Astrocyte of the spinal cord (primary cell): ENCODE measurements around the gene PFN2.

Source experiments
- DNase-seq: peaks from one replicate; pipeline ENCODE4 v3.0.0; 2011; ENCODE audit warnings: low read depth, low spot score
- H3K4me3 ChIP-seq: 2 replicates; pipeline ENCODE4 v1.5.1; 2011; ENCODE audit warnings: low read depth, mild to moderate bottlenecking, low read length, moderate library complexity
- CTCF ChIP-seq: IDR thresholded peaks from 2 replicates; pipeline ENCODE4 v1.5.1; 2012; ENCODE audit warnings: low read depth, mild to moderate bottlenecking, low read length, inconsistent platforms
- in situ Hi-C: cut with HindIII; loops from 2 replicates; pipeline ENCODE4 v1.10.0; 2017; ENCODE audit warnings: low sequenced_read_pairs

The PFN2 gene, protein sequence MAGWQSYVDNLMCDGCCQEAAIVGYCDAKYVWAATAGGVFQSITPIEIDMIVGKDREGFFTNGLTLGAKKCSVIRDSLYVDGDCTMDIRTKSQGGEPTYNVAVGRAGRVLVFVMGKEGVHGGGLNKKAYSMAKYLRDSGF

GRCh38 chr3:149970716-149971402 is at the start of gene PFN2:
Gene PFN2, minus strand, starts transcription at chr3:149970895. Its CDS starts 39 bp downstream, at chr3:149970856.
- no peak for TF ChIP-seq CTCF
- peak within 1 kb of the TSS; percentile 69 for H3K4me3 ChIP-seq
- in situ Hi-C loops: no loop called here
- peak; percentile 88 for DNase-seq

- in situ Hi-C loops: no loop called here
- peak; percentile 12 for DNase-seq
- no peak for TF ChIP-seq CTCF
- H3K4me3 ChIP-seq: no peak overlapping the region
Observed at GRCh38 chr3:150015901-150016300, 45.2 kb upstream of the PFN2 start.

DNA sequence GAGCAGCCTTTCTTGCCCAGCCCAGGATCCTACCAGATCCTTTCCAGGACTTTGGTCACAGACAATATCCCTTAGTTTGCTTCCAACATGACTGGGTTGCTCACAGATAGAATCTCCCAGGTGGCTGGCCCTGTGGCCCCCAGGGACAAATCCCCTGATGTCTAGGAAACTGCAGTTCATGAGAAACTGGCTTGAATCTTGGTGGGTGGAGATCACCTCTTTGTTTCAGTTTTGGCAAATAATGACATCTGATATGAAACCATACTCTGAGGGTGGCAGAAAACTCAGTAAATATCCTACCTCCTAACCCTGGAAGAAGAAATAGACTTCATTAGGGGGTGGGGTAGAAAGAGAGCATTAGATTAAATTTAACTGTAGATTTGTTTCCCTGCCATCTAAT is 44.1 kb upstream of the PFN2 start:
- TF ChIP-seq CTCF: no peak
- H3K4me3 ChIP-seq: no peak overlapping the region
- DNase-seq: no peak
- in situ Hi-C loops: no loop called here

- in situ Hi-C loops: no loop called here
- no peak for TF ChIP-seq CTCF
- no peak for DNase-seq
- H3K4me3 ChIP-seq: no peak overlapping the region
Observed at GRCh38 chr3:150013801-150014200, 43.1 kb upstream of the PFN2 start.

GRCh38 chr3:150006794-150007193 is 36.1 kb upstream of the PFN2 start:
- no peak overlapping the region for H3K4me3 ChIP-seq
- in situ Hi-C loops: no loop called here
- no peak for TF ChIP-seq CTCF
- DNase-seq: no peak

DNA sequence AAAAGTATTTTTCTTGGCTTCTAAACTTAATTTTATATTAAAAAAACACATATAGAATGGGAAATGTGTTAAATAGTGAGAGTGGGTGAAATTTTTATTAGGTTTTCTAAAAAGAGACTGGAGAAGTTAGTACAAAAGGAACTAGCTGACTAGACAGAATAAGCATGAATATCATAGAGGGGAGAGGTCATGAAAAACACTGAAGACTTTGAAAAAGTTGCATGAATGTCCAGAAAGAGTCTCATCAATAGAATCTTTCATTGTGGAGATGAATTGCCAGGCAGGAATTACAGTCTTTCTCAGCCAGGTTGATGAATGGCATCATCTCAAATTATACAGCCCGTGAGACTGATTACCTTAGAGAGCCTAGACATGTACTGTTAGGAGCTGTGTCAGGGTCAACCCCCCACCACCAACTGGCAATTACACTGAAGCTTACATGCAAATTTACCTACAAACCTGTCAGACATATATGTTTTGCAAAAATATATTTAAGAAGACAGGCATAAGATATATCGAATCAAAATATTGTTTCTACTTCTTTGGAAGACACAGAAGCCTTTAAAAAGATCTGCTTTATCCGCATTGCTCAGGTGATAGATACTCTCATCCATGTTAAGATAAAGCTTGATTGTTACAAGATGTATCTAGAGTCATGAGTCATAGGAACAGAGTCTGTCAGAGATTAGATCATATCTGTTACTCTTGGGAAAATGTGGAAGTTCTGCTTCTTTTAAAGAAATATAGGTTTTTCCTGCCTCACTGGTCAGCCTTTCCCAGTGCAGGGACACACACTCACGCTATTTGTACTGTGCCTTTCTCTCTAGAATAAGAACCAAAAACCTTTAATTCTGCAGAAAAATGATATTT is 34.8 kb upstream of the PFN2 start:
- TF ChIP-seq CTCF: no peak
- peak; percentile 34 for DNase-seq
- no peak overlapping the region for H3K4me3 ChIP-seq
- in situ Hi-C loops: no loop called here
